GM23248 (cell line): Measurements from ENCODE around the gene MICAL2. TPM values are rescaled to one million over a fixed set of nuclear protein-coding genes. Genes with fewer than 3 reads are reported as not detected.

ENCODE experiments used
- DNase-seq: peaks from one replicate; pipeline ENCODE4 v3.0.0-alpha.2; 2015
- H2AFZ ChIP-seq: fragments of 200-600 bp; sonication (generic); 2 replicates; pipeline ENCODE4 v1.6.1; 2016; ENCODE audit warnings: antibody characterized with exemption
- H3F3A ChIP-seq: fragments of 200-600 bp; sonication (generic); 2 replicates; pipeline ENCODE4 v1.6.1; 2016; ENCODE audit warnings: mild to moderate bottlenecking, antibody characterized with exemption, mixed run types; ENCODE audit not compliant: insufficient read depth
- H3K27ac ChIP-seq: fragments of 200-600 bp; sonication (generic); 2 replicates; pipeline ENCODE4 v1.5.1; 2016; ENCODE audit warnings: mild to moderate bottlenecking
- H3K27me3 ChIP-seq: fragments of 200-600 bp; sonication (generic); replicated peaks from 2 replicates; pipeline ENCODE4 v1.6.1; 2016; ENCODE audit warnings: mild to moderate bottlenecking; ENCODE audit not compliant: insufficient read depth
- H3K36me3 ChIP-seq: fragments of 200-600 bp; sonication (generic); 2 replicates; pipeline ENCODE4 v1.6.1; 2016; ENCODE audit warnings: low read depth, mild to moderate bottlenecking
- H3K4me1 ChIP-seq: fragments of 200-600 bp; sonication (generic); 2 replicates; pipeline ENCODE4 v1.6.1; 2016; ENCODE audit warnings: mild to moderate bottlenecking; ENCODE audit not compliant: insufficient read depth
- H3K4me2 ChIP-seq: fragments of 200-600 bp; sonication (generic); one replicate; pipeline ENCODE4 v1.6.1; 2016; ENCODE audit warnings: mild to moderate bottlenecking; ENCODE audit not compliant: unreplicated experiment
- H3K4me3 ChIP-seq: fragments of 200-600 bp; sonication (generic); 2 replicates; pipeline ENCODE4 v1.5.1; 2016; ENCODE audit warnings: mild to moderate bottlenecking
- H3K79me2 ChIP-seq: fragments of 200-600 bp; sonication (generic); 2 replicates; pipeline ENCODE4 v1.6.1; 2016; ENCODE audit warnings: mild to moderate bottlenecking; ENCODE audit not compliant: insufficient read depth
- H3K9ac ChIP-seq: fragments of 200-600 bp; sonication (generic); 2 replicates; pipeline ENCODE4 v1.6.1; 2016; ENCODE audit warnings: mild to moderate bottlenecking
- H3K9me2 ChIP-seq: fragments of 200-600 bp; sonication (generic); 2 replicates; pipeline ENCODE4 v1.6.1; 2016; ENCODE audit warnings: mixed run types, mild to moderate bottlenecking, moderate library complexity; ENCODE audit not compliant: insufficient read depth
- H3K9me3 ChIP-seq: fragments of 200-600 bp; sonication (generic); one replicate; pipeline ENCODE4 v1.6.1; 2017; ENCODE audit warnings: low read depth
- H4K20me1 ChIP-seq: fragments of 200-600 bp; sonication (generic); 2 replicates; pipeline ENCODE4 v1.6.0; 2016; ENCODE audit not compliant: insufficient read depth
- EZH2 ChIP-seq: fragments of 200-600 bp; sonication (generic); IDR thresholded peaks from 2 replicates; pipeline ENCODE4 v1.6.1; 2018; ENCODE audit warnings: antibody characterized with exemption, mild to moderate bottlenecking; ENCODE audit not compliant: insufficient read depth, poor library complexity, severe bottlenecking
- EZH2phosphoT487 ChIP-seq: fragments of 200-600 bp; sonication (generic); IDR thresholded peaks from 2 replicates; pipeline ENCODE4 v1.6.1; 2018; ENCODE audit warnings: antibody characterized with exemption, moderate library complexity, mild to moderate bottlenecking, low read depth; ENCODE audit not compliant: insufficient read depth
- WGBS, 2 experiments: methylation state at CpG; one replicate each; pipeline ENCODE4 v1.1.6; 2015 to 2017; ENCODE audit warnings: low lambda C conversion rate in 2 of 2, low coverage in 1 of 2; ENCODE audit errors: missing lambda C conversion rate in 2 of 2; 5-methylcytosine and 5-hydroxymethylcytosine counted together
- in situ Hi-C: fragments of 300-500 bp; cut with MboI; formaldehyde crosslinking; loops from 2 replicates; pipeline ENCODE4 v1.15.0; 2020
- polyA plus RNA-seq: library from polyadenylated mRNA; unstranded; fragments of >200 nt; fragmentation: Nextera tagmentation; extraction: Ambion mirVana; gene quantifications from 2 replicates; pipeline ENCODE4 v1.2.1, GENCODE V29; 2016
- total RNA-seq: library from RNA; depleted of rRNA; stranded (reverse); fragments of >200 nt; shearing (Covaris generic); gene quantifications from 2 replicates; pipeline ENCODE4 v1.2.3, GENCODE V29; 2014

The MICAL2 gene
- total and polyA plus RNA-seq, 2 experiments from 2014 or later: 83.3 to 158 TPM

- H4K20me1 ChIP-seq: no peaks in the 10 kb centered on the region
- DNase-seq: no peak
- H3K36me3 ChIP-seq: no peaks in the 10 kb centered on the region
- H3K79me2 ChIP-seq: no peaks in the 10 kb centered on the region
- H3K9ac ChIP-seq: no peak overlapping the region
- in situ Hi-C loops: loop anchor here (25.0 kb wide), 1 partner anchor 163 kb away; no protein-coding TSS in a partner anchor
- H3K9me2 ChIP-seq: no peaks in the 10 kb centered on the region
- H3F3A ChIP-seq: peaks cover 42% of the 10 kb centered on the region
- H3K4me3 ChIP-seq: no peak overlapping the region
- no peaks in the 10 kb centered on the region for H3K27me3 ChIP-seq
- peaks cover 32% of the 10 kb centered on the region for H3K4me1 ChIP-seq
- H2AFZ ChIP-seq: no peak overlapping the region
- 96 to 100% methylated on average over 4 of the region's 4 CpGs for WGBS, 2 experiments
- no peaks in the 10 kb centered on the region for H3K9me3 ChIP-seq
- no peak overlapping the region for H3K4me2 ChIP-seq
- H3K27ac ChIP-seq: no peak overlapping the region
- no peak for TF ChIP-seq EZH2
- TF ChIP-seq EZH2phosphoT487: no peak
Observed at GRCh38 chr11:12073886-12074285, 36.5 kb upstream of the MICAL2 start.

- in situ Hi-C loops: loop anchor here (25.0 kb wide), 1 partner anchor 163 kb away; no protein-coding TSS in a partner anchor
- Histone ChIP-seq H3K9me2 (no peaks in the 10 kb centered on the region), H3K4me1 (peaks cover 38% of the 10 kb centered on the region), H3K4me2 (no peak overlapping the region), H3K36me3 (no peaks in the 10 kb centered on the region), H3K9me3 (no peaks in the 10 kb centered on the region), H4K20me1 (no peaks in the 10 kb centered on the region), H3K79me2 (no peaks in the 10 kb centered on the region), H3K9ac (peak overlapping the region; percentile 87; the same call in 1 of the 2 replicates), H3K4me3 (no peak overlapping the region), H3K27me3 (no peaks in the 10 kb centered on the region), H2AFZ (no peak overlapping the region), H3F3A (peaks cover 50% of the 10 kb centered on the region), H3K27ac (peak overlapping the region; percentile 100)
- TF ChIP-seq EZH2 (no peak), EZH2phosphoT487 (no peak)
- no peak for DNase-seq
- WGBS, 2 experiments: 83 to 85% methylated on average over 6 of the region's 6 CpGs
Observed at GRCh38 chr11:12074529-12075195, 35.7 kb upstream of the MICAL2 start.

GRCh38 chr11:12075291-12075690 is 35.1 kb upstream of the MICAL2 start:
- no peak overlapping the region for H2AFZ ChIP-seq
- peaks cover 53% of the 10 kb centered on the region for H3F3A ChIP-seq
- in situ Hi-C loops: no loop called here
- no peaks in the 10 kb centered on the region for H3K36me3 ChIP-seq
- peak overlapping the region; percentile 100 for H3K27ac ChIP-seq
- H3K79me2 ChIP-seq: no peaks in the 10 kb centered on the region
- peak overlapping the region; percentile 48 for H3K4me2 ChIP-seq
- no peaks in the 10 kb centered on the region for H3K27me3 ChIP-seq
- no peak overlapping the region for H3K4me3 ChIP-seq
- H3K9me3 ChIP-seq: no peaks in the 10 kb centered on the region
- 65 to 67% methylated on average over 3 of the region's 3 CpGs for WGBS, 2 experiments
- TF ChIP-seq EZH2: no peak
- TF ChIP-seq EZH2phosphoT487: no peak
- peak overlapping the region; percentile 87 for H3K9ac ChIP-seq
- no peak for DNase-seq
- H4K20me1 ChIP-seq: no peaks in the 10 kb centered on the region
- no peaks in the 10 kb centered on the region for H3K9me2 ChIP-seq
- peaks cover 42% of the 10 kb centered on the region for H3K4me1 ChIP-seq

GRCh38 chr11:12075822-12076821 is 34.3 kb upstream of the MICAL2 start:
- WGBS, 2 experiments: 1 to 2% methylated on average over 15 of the region's 15 CpGs
- in situ Hi-C loops: no loop called here
- Histone ChIP-seq H3F3A (peaks cover 56% of the 10 kb centered on the region), H4K20me1 (no peaks in the 10 kb centered on the region), H3K4me1 (peaks cover 46% of the 10 kb centered on the region), H3K9me2 (no peaks in the 10 kb centered on the region), H3K4me3 (peak overlapping the region; percentile 29), H3K4me2 (peak overlapping the region; percentile 75), H2AFZ (no peak overlapping the region), H3K36me3 (no peaks in the 10 kb centered on the region), H3K27me3 (no peaks in the 10 kb centered on the region), H3K9me3 (no peaks in the 10 kb centered on the region), H3K27ac (peak overlapping the region; percentile 100), H3K79me2 (no peaks in the 10 kb centered on the region), H3K9ac (peak overlapping the region; percentile 87)
- peak; percentile 100 for DNase-seq
- TF ChIP-seq EZH2phosphoT487: no peak
- no peak for TF ChIP-seq EZH2
